GM12865 (cell line): Measurements from ENCODE around the gene PHF21A.
"Not testable (repeated sequence)": the region's sequence is repeated elsewhere in the genome, so short reads cannot be mapped to it uniquely, and the experiment has no call there.

Experiments used
- DNase-seq: peaks from one replicate; pipeline ENCODE4 v3.0.0; 2010; ENCODE audit warnings: low read depth
- H3K4me3 ChIP-seq: 2 replicates; pipeline ENCODE4 v1.5.1; 2011; ENCODE audit warnings: mild to moderate bottlenecking, low read depth, low read length, control low read depth
- CTCF ChIP-seq: IDR thresholded peaks from 2 replicates; pipeline ENCODE4 v1.5.1; 2011; ENCODE audit warnings: low read length, control low read depth, low read depth, inconsistent platforms; ENCODE audit not compliant: insufficient read depth; ENCODE audit errors: missing control alignments

The PHF21A gene

GRCh38 chr11:46121724-46122477 lies 647 bp upstream of the PHF21A start:
- peak; percentile 94 for DNase-seq
- peak overlapping the region; percentile 83 for H3K4me3 ChIP-seq
- TF ChIP-seq CTCF: no peak

GRCh38 chr11:46120346-46121300 lies 631 bp downstream of the PHF21A start:
- peak; percentile 56 for DNase-seq
- peak overlapping the region; percentile 86 for H3K4me3 ChIP-seq
- no peak for TF ChIP-seq CTCF

GRCh38 chr11:46119352-46120216 lies 1.7 kb downstream of the PHF21A start:
- DNase-seq: peak; percentile 83
- peak overlapping the region; percentile 86 for H3K4me3 ChIP-seq
- TF ChIP-seq CTCF: no peak

GRCh38 chr11:46118702-46119351 lies 2.4 kb downstream of the PHF21A start:
- H3K4me3 ChIP-seq: peak overlapping the region; percentile 86
- DNase-seq: no peak
- TF ChIP-seq CTCF: no peak

- TF ChIP-seq CTCF: peak; percentile 35
- H3K4me3 ChIP-seq: peak overlapping the region; percentile 86
- peak; percentile 33 for DNase-seq
Observed at GRCh38 chr11:46117842-46118241, 3.4 kb downstream of the PHF21A start.

GRCh38 chr11:46116712-46117037 lies 4.6 kb downstream of the PHF21A start:
- not testable (repeated sequence) for DNase-seq
- H3K4me3 ChIP-seq: peak overlapping the region; percentile 86
